Heart right ventricle (tissue), 16 donors: ENCODE measurements around the gene LRRC51. TPM values are rescaled to one million over a fixed set of nuclear protein-coding genes. Genes with fewer than 3 reads are reported as not detected.
A peak's percentile ranks its signal among the peaks of the same experiment; 100 is the strongest.

Experiments
- ATAC-seq, 8 donors: fragments of 200-7000 bp; cut with Tn5 transposase; one replicate each; pipeline ENCODE4 v1.9.1; 2020; ENCODE audit warnings: mild to moderate bottlenecking in 8 of 8, moderate library complexity in 8 of 8, moderate number of reproducible peaks in 1 of 8
- DNase-seq, 2 donors: peaks; one replicate each; pipeline ENCODE4 v3.0.0-alpha.2; 2020
- H3K27ac ChIP-seq, 10 donors: fragments of 200-600 bp; sonication (generic) in 2 of 10; one replicate each; pipeline versions ENCODE4 v1.5.0 to v1.8.0; 2020 to 2022; ENCODE audit warnings: mild to moderate bottlenecking in 3 of 10
- H3K27me3 ChIP-seq, 7 donors: fragments of 200-600 bp; one replicate each; pipeline ENCODE4 v1.8.0; 2021 to 2022; ENCODE audit warnings: mild to moderate bottlenecking in 2 of 7
- H3K36me3 ChIP-seq, 9 donors: fragments of 200-600 bp; sonication (generic) in 1 of 9; one replicate each; pipeline versions ENCODE4 v1.5.0 to v1.8.0; 2020 to 2022; ENCODE audit warnings: mild to moderate bottlenecking in 2 of 9
- H3K4me1 ChIP-seq, 9 donors: fragments of 200-600 bp; sonication (generic) in 1 of 9; one replicate each; pipeline versions ENCODE4 v1.5.0 to v1.8.0; 2020 to 2022; ENCODE audit warnings: mild to moderate bottlenecking in 4 of 9
- H3K4me3 ChIP-seq, 10 donors: fragments of 200-600 bp; sonication (generic) in 2 of 10; one replicate each; pipeline versions ENCODE4 v1.5.0 to v1.8.0; 2020 to 2022; ENCODE audit warnings: mild to moderate bottlenecking in 7 of 10, moderate library complexity in 2 of 10
- H3K9me3 ChIP-seq, 11 donors: fragments of 200-600 bp in 10 of 11; sonication (generic) in 2 of 11; one replicate each; pipeline versions ENCODE4 v1.5.0 to v1.8.0; 2013 to 2022; ENCODE audit warnings: mild to moderate bottlenecking in 2 of 11, control low read depth in 1 of 11, moderate library complexity in 1 of 11
- WGBS, 2 donors: extraction: QIAGEN DNeasy Blood & Tissue Kit; methylation state at CpG; one replicate each; pipeline ENCODE4 v1.1.7; 2013; ENCODE audit warnings: inconsistent platforms in 1 of 2; 5-methylcytosine and 5-hydroxymethylcytosine counted together
- intact Hi-C, 10 donors: fragments of 100-400 bp; cut with DNase I; formaldehyde crosslinking; loops; one replicate each; pipeline versions ENCODE4 v1.11.1 to v1.14.2; 2022
- polyA plus RNA-seq, 2 donors: library from polyadenylated mRNA; stranded (reverse); fragments of 200-250 nt; gene quantifications; one replicate each; pipeline ENCODE4 v1.2.3, GENCODE V29; 2013
- total RNA-seq, 10 donors: library from RNA; stranded (reverse); fragmentation: NEBNext Ultra II Directional in 3 of 10; extraction: Animal tissue kit (Norgen Biotek cat#: 25700) in 3 of 10; gene quantifications; one replicate each; pipeline versions ENCODE4 v1.2.1 to v1.2.4, GENCODE V29; 2021 to 2023
- TF ChIP-seq, protein P1 (sequence below), 9 donors: fragments of 200-600 bp; sonication (generic) in 2 of 9; IDR thresholded peaks; one replicate each; pipeline versions ENCODE4 v1.5.0 to v1.8.0; 2021 to 2022; ENCODE audit warnings: antibody characterized with exemption in 9 of 9, mild to moderate bottlenecking in 5 of 9, moderate library complexity in 1 of 9
- donor health status: Arrhythmogenic right ventricular cardiomyopathy.
- donor health status: ischemic (EF 13 %, LVEDD 7.1; RV severe dilation, severe dysfunction).
- donor health status: healthy with polysubstance abuse.
- donor health status: DM: no; HTN: yes; CAD: no.
- donor health status: DM: no; HTN: no; CAD: no.
- donor health status: ischemic (EF 25% LVEDD 6.9; RV normal size, moderate dysfunction).
- donor health status: ischemic (EF 25% LVEDD 5.7; RV mildly dilated, moderate dysfunction).
- donor health status: healthy.
- donor health status: DM: yes; HTN: yes; CAD: no.
- donor health status: Ischemic cardiomyopathy.
- donor health status: ischemic (EF 35%, LVEDD 5.7; RV mildly dilated, moderate dysfunction).
- donor health status: nonischemic (EF 11% LVEDD 7.7; RV severe dilation, severe dysfunction).
- donor health status: DM: yes; HTN: yes; CAD: no.
- donor health status: PGD.
- donor health status: ischemic (EF 29% LVEDD 5.4; RV normal size, mild dysfunction).
- donor health status: nonischemic (EF 23%, LVEDD 6.1; RV moderate dilation, normal function).

Gene LRRC51
- total and polyA plus RNA-seq, 12 donors, result 2.3 to 9.1 (median 4.0) TPM

DNA sequence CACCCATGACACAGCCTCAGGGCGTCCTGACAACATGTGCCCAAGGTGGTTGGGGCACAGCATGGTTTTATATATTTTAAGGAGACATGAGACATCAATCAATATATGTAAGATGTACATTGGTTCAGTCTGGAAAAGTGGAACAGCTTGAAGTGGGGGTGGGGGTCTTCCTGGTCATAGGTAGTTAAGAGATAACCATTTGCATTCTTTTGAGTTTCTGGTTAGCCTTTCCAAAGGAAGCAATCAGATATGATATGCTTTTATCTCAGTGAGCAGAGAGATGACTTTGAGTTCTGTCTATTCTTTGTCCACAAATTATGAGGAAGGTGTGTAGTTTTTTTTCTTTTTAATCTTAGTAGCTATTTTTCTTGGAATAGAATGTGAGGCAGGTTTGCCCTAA, 42.0 kb downstream of the LRRC51 start:
- Histone ChIP-seq H3K4me1 (peaks cover 0 to 13% (median 0%) of the 10 kb centered on the region in 9 donors), H3K27ac (no peak overlapping the region), H3K27me3 (peaks cover 0 to 12% (median 0%) of the 10 kb centered on the region in 7 donors), H3K36me3 (no peaks in the 10 kb centered on the region), H3K4me3 (no peak overlapping the region), H3K9me3 (no peaks in the 10 kb centered on the region)
- intact Hi-C loops, result no loop called here
- no peak for ATAC-seq
- no peak for DNase-seq
- 63 to 65% methylated on average over 1 of the region's 1 CpG for WGBS, 2 donors
- TF ChIP-seq, protein P1, sequence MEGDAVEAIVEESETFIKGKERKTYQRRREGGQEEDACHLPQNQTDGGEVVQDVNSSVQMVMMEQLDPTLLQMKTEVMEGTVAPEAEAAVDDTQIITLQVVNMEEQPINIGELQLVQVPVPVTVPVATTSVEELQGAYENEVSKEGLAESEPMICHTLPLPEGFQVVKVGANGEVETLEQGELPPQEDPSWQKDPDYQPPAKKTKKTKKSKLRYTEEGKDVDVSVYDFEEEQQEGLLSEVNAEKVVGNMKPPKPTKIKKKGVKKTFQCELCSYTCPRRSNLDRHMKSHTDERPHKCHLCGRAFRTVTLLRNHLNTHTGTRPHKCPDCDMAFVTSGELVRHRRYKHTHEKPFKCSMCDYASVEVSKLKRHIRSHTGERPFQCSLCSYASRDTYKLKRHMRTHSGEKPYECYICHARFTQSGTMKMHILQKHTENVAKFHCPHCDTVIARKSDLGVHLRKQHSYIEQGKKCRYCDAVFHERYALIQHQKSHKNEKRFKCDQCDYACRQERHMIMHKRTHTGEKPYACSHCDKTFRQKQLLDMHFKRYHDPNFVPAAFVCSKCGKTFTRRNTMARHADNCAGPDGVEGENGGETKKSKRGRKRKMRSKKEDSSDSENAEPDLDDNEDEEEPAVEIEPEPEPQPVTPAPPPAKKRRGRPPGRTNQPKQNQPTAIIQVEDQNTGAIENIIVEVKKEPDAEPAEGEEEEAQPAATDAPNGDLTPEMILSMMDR (IDR thresholded peaks at IDR 0.05), result no peak

- no peak for ATAC-seq
- Histone ChIP-seq H3K27ac (no peak overlapping the region), H3K9me3 (peaks cover 0 to 6% (median 0%) of the 10 kb centered on the region in 11 donors), H3K4me3 (no peak overlapping the region), H3K4me1 (peaks cover 0 to 13% (median 0%) of the 10 kb centered on the region in 9 donors), H3K27me3 (peaks cover 0 to 12% (median 0%) of the 10 kb centered on the region in 7 donors), H3K36me3 (no peaks in the 10 kb centered on the region)
- intact Hi-C loops, result no loop called here
- TF ChIP-seq, protein P1 (IDR thresholded peaks at IDR 0.05), result no peak
- 53 to 65% methylated on average over 3 of the region's 3 CpGs for WGBS, 2 donors
- DNase-seq, result no peak
Observed at GRCh38 chr11:72123117-72123653, 42.5 kb downstream of the LRRC51 start.

- Histone ChIP-seq H3K4me1 (peaks cover 0 to 10% (median 0%) of the 10 kb centered on the region in 9 donors), H3K27ac (peak overlapping the region in 1 of 10 donors; percentile 18), H3K36me3 (no peaks in the 10 kb centered on the region), H3K4me3 (no peak overlapping the region), H3K27me3 (peaks cover 0 to 12% (median 0%) of the 10 kb centered on the region in 7 donors), H3K9me3 (peaks cover 0 to 9% (median 0%) of the 10 kb centered on the region in 11 donors)
- TF ChIP-seq, protein P1 (IDR thresholded peaks at IDR 0.05), result no peak
- intact Hi-C loops, result no loop called here
- no peak for DNase-seq
- 90 to 92% methylated on average over 6 of the region's 6 CpGs for WGBS, 2 donors
- peak in 3 of 8 donors; percentile 37 to 48 (median 41) for ATAC-seq
Observed at GRCh38 chr11:72124046-72124445, 43.4 kb downstream of the LRRC51 start.

DNA sequence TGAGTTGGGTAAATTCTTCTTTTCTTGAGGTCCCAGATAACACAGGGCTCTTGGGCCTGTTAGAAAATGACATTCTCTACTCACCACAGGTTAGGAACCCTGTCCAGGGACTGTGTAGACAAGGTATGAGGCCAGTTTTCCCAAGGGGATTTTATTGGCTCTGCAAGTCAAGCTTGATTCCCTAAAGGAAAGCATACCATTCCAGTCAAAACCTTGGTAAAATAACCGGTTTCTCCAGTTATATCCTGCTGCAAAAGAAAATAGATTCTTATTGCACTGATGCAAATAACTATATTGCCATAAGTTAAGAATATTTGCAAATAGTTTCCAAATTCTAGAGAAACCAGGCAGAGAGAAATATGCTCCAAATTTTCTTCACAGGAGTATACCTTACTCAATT, 45.3 kb downstream of the LRRC51 start:
- WGBS, 2 donors, result 56 to 67% methylated on average over 1 of the region's 1 CpG
- DNase-seq (no peak), ATAC-seq (no peak)
- intact Hi-C loops, result no loop called here
- peaks cover 0 to 9% (median 0%) of the 10 kb centered on the region in 7 donors for H3K27me3 ChIP-seq
- H3K27ac ChIP-seq, result no peak overlapping the region
- peaks cover 0 to 9% (median 0%) of the 10 kb centered on the region in 11 donors for H3K9me3 ChIP-seq
- H3K4me3 ChIP-seq, result no peak overlapping the region
- H3K4me1 ChIP-seq, result peaks cover 0 to 10% (median 0%) of the 10 kb centered on the region in 9 donors
- TF ChIP-seq, protein P1 (IDR thresholded peaks at IDR 0.05), result no peak
- no peaks in the 10 kb centered on the region for H3K36me3 ChIP-seq
